Endothelial cell (in vitro differentiated cells): ENCODE data around the gene FOXP2. TPM values are rescaled to one million over a fixed set of nuclear protein-coding genes. Genes with fewer than 3 reads are reported as not detected.

Experiments
- DNase-seq: peaks from one replicate; pipeline ENCODE4 v3.0.0; 2021; ENCODE audit warnings: low spot score
- H3K27ac Mint-ChIP-seq: one replicate; pipeline ENCODE4 v1.8.0; 2021; ENCODE audit warnings: mixed read lengths, inconsistent platforms; ENCODE audit not compliant: unreplicated experiment
- H3K27me3 Mint-ChIP-seq: one replicate; pipeline ENCODE4 v1.8.0; 2021; ENCODE audit warnings: mild to moderate bottlenecking, moderate library complexity, mixed read lengths, inconsistent platforms; ENCODE audit not compliant: unreplicated experiment
- H3K36me3 Mint-ChIP-seq: one replicate; pipeline ENCODE4 v1.8.0; 2021; ENCODE audit warnings: mild to moderate bottlenecking, low read depth, mixed read lengths, inconsistent platforms; ENCODE audit not compliant: unreplicated experiment
- H3K4me1 Mint-ChIP-seq: one replicate; pipeline ENCODE4 v1.8.0; 2021; ENCODE audit warnings: mild to moderate bottlenecking, mixed read lengths, inconsistent platforms; ENCODE audit not compliant: unreplicated experiment
- H3K4me3 Mint-ChIP-seq: one replicate; pipeline ENCODE4 v1.8.0; 2021; ENCODE audit warnings: mild to moderate bottlenecking, mixed read lengths, inconsistent platforms; ENCODE audit not compliant: unreplicated experiment
- H3K9me3 Mint-ChIP-seq: one replicate; pipeline ENCODE4 v1.8.0; 2021; ENCODE audit warnings: mixed read lengths, inconsistent platforms; ENCODE audit not compliant: unreplicated experiment
- total RNA-seq: library from RNA; stranded (reverse); fragmentation: NEBNext Ultra II Directional; extraction: Animal tissue kit (Norgen Biotek cat#: 25700); gene quantifications from one replicate; pipeline ENCODE4 v1.2.1, GENCODE V29; 2021; ENCODE audit not compliant: unreplicated experiment
- TF ChIP-seq, protein P1 (sequence below): fragments of 200-600 bp; sonication (generic); IDR thresholded peaks from one replicate; pipeline ENCODE4 v1.5.0; 2021; ENCODE audit warnings: antibody characterized with exemption; ENCODE audit not compliant: unreplicated experiment

Gene FOXP2
- total RNA-seq, 1 donor from 2014 or later = 9.1 TPM

DNA sequence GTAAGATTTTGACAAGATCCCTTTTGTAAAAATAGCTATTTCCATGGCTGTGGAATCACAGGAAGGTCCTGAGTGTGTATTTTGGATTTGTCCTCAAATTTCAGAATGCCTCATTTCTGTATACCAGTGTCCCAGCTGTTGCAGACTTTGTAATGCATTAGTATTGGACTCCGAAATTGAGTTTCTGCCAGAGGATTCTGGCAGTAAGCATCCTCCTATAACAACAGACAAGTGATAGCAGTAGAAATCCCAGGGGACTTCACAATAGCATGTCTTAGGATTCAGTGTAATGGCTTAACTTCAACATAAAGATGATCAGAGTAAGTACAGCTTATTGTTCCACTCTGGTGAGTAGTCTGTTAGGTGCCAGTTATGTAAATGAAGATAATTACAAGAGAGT lies 104.6 kb downstream of the FOXP2 start:
- TF ChIP-seq, protein P1, sequence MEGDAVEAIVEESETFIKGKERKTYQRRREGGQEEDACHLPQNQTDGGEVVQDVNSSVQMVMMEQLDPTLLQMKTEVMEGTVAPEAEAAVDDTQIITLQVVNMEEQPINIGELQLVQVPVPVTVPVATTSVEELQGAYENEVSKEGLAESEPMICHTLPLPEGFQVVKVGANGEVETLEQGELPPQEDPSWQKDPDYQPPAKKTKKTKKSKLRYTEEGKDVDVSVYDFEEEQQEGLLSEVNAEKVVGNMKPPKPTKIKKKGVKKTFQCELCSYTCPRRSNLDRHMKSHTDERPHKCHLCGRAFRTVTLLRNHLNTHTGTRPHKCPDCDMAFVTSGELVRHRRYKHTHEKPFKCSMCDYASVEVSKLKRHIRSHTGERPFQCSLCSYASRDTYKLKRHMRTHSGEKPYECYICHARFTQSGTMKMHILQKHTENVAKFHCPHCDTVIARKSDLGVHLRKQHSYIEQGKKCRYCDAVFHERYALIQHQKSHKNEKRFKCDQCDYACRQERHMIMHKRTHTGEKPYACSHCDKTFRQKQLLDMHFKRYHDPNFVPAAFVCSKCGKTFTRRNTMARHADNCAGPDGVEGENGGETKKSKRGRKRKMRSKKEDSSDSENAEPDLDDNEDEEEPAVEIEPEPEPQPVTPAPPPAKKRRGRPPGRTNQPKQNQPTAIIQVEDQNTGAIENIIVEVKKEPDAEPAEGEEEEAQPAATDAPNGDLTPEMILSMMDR = no peak
- Mint-ChIP-seq H3K27ac (no peak overlapping the region), H3K4me1 (no peaks in the 10 kb centered on the region), H3K4me3 (no peak overlapping the region), H3K36me3 (no peaks in the 10 kb centered on the region), H3K27me3 (no peaks in the 10 kb centered on the region), H3K9me3 (no peaks in the 10 kb centered on the region)
- no peak for DNase-seq

DNA sequence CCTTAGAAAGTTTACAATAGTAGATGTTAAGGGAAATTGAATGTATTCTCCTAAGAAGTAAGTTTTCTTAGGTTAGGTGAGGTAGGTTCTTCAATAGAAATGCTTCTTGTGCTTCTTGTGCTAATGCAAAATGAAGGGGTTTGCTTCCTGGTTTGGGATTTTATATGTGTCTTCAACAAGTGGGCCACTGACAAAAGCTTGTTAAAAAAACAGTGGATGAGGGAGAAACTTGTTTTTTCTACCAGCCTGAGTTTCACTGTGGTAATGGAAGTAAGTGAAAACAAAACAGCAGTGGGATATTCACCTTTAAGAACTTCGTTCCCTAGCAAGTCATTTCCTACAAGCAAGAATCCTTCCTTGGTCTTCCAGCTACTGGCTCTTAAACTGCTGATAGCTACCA lies 107.5 kb downstream of the FOXP2 start:
- H3K9me3 Mint-ChIP-seq = no peaks in the 10 kb centered on the region
- TF ChIP-seq, protein P1 = no peak
- DNase-seq = no peak
- no peaks in the 10 kb centered on the region for H3K36me3 Mint-ChIP-seq
- H3K4me1 Mint-ChIP-seq = no peaks in the 10 kb centered on the region
- no peaks in the 10 kb centered on the region for H3K27me3 Mint-ChIP-seq
- no peak overlapping the region for H3K27ac Mint-ChIP-seq
- no peak overlapping the region for H3K4me3 Mint-ChIP-seq

DNA sequence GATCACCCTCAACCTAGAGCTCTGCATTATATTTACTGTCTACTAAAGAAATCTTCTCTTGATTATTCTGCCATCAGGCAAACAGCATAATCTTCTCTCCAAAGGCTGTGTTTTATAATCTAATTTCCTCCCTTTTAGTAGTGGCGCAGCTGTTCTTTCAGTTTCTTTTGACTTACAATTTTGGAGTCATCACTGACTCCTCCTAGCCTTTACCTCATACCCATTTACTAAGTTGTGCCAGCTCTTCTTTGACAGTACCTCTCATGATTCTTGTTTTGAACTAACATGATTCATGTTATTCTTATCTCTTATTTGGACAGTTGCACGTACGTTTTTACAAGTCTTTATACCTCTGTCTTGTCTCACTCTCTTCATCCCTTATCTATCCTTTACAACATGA lies 113.0 kb downstream of the FOXP2 start:
- no peaks in the 10 kb centered on the region for H3K36me3 Mint-ChIP-seq
- H3K27me3 Mint-ChIP-seq = no peaks in the 10 kb centered on the region
- H3K27ac Mint-ChIP-seq = no peak overlapping the region

DNA sequence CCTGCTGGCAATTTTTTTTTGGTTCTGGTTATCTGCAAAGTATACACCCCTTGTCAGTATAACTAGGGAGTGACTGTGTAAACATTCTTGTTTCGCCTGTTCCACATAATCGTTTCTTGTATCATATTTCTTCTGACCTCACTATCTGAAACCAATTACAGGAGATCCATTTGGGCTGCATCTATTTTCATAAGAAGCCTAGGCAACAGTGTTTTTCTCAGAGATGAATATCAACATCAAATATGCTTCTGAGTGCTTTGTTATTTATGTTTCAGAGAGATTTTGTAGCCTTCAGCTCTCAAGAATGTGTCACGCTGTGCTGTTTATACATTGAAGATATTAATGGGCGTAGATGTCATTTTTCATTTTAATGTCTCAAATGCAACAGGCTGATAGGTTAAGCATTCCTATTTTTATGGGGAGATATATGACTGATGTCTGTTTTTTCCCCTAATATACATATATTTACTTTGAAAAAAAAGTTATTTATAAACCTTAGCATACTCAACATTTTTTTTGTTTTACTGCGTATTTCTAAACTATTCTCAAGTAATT lies 115.5 kb downstream of the FOXP2 start:
- no peaks in the 10 kb centered on the region for H3K9me3 Mint-ChIP-seq
- H3K27me3 Mint-ChIP-seq = no peaks in the 10 kb centered on the region
- H3K27ac Mint-ChIP-seq = no peak overlapping the region
- DNase-seq = no peak
- H3K4me1 Mint-ChIP-seq = no peaks in the 10 kb centered on the region
- no peak overlapping the region for H3K4me3 Mint-ChIP-seq
- TF ChIP-seq, protein P1 = no peak
- no peaks in the 10 kb centered on the region for H3K36me3 Mint-ChIP-seq

More for the DNA sequence above, 113.0 kb downstream of the FOXP2 start:
- TF ChIP-seq, protein P1 = no peak
- H3K4me1 Mint-ChIP-seq = no peaks in the 10 kb centered on the region
- H3K9me3 Mint-ChIP-seq = no peaks in the 10 kb centered on the region
- DNase-seq = no peak
- H3K4me3 Mint-ChIP-seq = no peak overlapping the region

DNA sequence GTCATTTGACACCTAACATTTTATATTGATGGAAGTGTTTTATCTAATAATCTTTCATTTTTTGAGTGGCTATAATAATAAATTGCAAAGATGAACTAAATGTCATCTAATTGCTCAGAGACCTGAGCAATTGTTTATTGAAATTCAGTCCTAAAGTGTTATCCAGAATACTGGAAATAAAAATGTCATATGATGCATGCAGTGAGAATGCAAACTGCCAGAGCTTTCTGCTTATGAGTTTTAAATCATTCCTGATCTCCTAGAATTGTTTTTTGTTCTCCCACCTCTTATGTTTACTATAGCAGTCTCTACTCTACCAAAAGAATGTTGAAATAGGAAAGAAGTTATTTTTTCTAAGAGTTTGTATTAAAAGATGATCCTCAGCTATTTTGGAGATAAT lies 116.7 kb downstream of the FOXP2 start:
- H3K36me3 Mint-ChIP-seq = no peaks in the 10 kb centered on the region
- H3K27ac Mint-ChIP-seq = no peak overlapping the region
- TF ChIP-seq, protein P1 = no peak
- no peak overlapping the region for H3K4me3 Mint-ChIP-seq
- no peak for DNase-seq
- no peaks in the 10 kb centered on the region for H3K4me1 Mint-ChIP-seq
- H3K9me3 Mint-ChIP-seq = no peaks in the 10 kb centered on the region
- no peaks in the 10 kb centered on the region for H3K27me3 Mint-ChIP-seq
